Measurements from ENCODE around the gene TAAR2. TPM values are rescaled to one million over a fixed set of nuclear protein-coding genes. Genes with fewer than 3 reads are reported as not detected.

TAAR2 gene, protein sequence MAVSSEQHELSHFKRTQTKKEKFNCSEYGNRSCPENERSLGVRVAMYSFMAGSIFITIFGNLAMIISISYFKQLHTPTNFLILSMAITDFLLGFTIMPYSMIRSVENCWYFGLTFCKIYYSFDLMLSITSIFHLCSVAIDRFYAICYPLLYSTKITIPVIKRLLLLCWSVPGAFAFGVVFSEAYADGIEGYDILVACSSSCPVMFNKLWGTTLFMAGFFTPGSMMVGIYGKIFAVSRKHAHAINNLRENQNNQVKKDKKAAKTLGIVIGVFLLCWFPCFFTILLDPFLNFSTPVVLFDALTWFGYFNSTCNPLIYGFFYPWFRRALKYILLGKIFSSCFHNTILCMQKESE
- polyA plus RNA-seq (2012; ENCODE audit: low read depth, missing spikeins), result not detected

DNA sequence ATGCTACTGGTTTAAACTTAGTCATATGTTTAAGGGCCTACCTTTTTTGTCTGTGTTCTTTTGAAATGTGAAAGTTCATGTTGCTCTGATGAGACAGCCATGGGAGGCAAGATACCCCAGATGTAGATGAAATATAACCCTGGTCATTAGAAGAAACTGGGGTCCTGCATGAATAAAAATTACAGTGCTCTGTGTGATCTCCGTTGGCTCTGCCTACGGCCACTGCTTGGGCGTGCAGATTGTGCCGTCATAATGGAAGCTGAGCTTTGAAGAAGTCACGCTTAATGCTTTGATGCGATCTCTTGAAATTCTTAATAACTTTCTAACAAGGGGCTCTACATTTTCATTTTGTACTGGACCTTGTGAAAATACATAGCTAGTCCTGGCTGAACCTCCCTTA lies at the start of gene TAAR2:
TSS of gene TAAR2 (minus strand) at position 101 of the 400 bp plus-strand sequence. CDS start at position 101, 0 bp downstream.
- no peak for TF ChIP-seq TAF1 (IDR thresholded peaks at IDR 0.05; ENCODE audit: low read depth, low read length)
- no peak for TF ChIP-seq SPI1 (IDR thresholded peaks at IDR 0.05; ENCODE audit: low read depth, low read length)
- TF ChIP-seq POU2F2 (IDR thresholded peaks at IDR 0.05; ENCODE audit: low read depth, low read length), result no peak
- TF ChIP-seq POLR2AphosphoS5 (IDR thresholded peaks at IDR 0.05; ENCODE audit: low read depth, low read length), result no peak
- no peak for TF ChIP-seq POLR2A (IDR thresholded peaks at IDR 0.05; ENCODE audit: low read depth, low read length)
- no peak for TF ChIP-seq PAX5 (IDR thresholded peaks at IDR 0.05; ENCODE audit: insufficient read depth, low read length, severe bottlenecking)

DNA sequence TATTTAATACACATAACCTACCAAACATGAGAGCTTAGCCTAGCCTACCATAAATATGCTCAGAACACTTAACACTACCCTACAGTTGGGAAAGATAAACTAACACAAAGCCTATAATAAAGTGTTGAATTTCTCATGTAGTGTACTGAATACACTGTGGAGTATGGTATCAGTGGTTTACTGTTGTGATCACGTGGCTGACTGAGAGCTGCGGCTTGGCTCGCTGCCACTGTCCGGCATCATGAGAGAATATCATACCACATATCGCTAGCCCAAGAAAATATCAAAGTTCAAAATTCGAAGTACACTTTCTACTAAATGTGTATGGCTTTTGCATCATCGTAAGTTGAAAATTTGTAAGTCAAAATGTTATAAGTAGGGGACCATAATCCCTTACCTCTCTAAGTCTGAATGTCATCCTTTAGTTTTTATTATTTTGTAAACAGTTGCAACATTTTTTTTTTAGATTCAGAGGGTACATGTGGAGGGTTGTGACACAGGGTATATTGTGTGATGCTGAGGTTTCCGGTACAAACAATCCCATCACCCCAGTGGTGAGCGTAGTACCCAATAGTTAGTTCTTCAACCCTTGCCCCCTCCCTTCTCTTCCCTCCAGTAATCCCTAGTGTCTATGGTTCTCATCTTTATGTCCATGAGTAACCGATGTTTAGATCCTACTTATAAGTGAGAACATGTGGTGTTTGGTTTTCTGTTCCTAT lies 49.5 kb upstream of the TAAR2 start:
- DNase-seq (ENCODE audit: insufficient read length, low spot score) (no peak), FAIRE-seq (no peak)
- TF ChIP-seq POLR2AphosphoS5 (IDR thresholded peaks at IDR 0.05; ENCODE audit: low read depth, low read length) (no peak), TAF1 (IDR thresholded peaks at IDR 0.05; ENCODE audit: low read depth, low read length) (no peak), POU2F2 (IDR thresholded peaks at IDR 0.05; ENCODE audit: low read depth, low read length) (no peak), PAX5 (IDR thresholded peaks at IDR 0.05; ENCODE audit: insufficient read depth, low read length, severe bottlenecking) (no peak), SPI1 (IDR thresholded peaks at IDR 0.05; ENCODE audit: low read depth, low read length) (no peak), POLR2A (IDR thresholded peaks at IDR 0.05; ENCODE audit: low read depth, low read length) (no peak)

More for the DNA sequence above, at the start of gene TAAR2:
- FAIRE-seq, result no peak
- DNase-seq (ENCODE audit: insufficient read length, low spot score), result no peak

DNA sequence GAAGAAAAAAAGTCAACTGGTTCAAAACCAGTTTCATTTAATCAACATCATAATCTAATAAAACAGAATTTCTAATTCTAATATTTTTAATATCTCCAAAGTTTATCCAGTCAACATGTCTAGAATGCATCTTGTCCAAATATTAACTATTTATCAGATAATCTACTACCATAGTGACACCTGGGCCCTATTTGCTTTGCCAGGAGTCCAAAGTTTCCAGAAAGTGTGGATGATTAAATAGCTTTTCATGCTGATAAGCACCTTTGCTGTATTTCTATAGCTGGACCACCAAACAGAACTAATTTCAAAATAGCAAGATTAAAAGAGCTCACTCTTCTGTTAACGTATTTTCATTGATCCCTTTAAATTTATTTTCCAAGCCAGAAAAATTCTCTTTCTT lies 47.2 kb upstream of the TAAR2 start:
- no peak for DNase-seq (ENCODE audit: insufficient read length, low spot score)
- no peak for FAIRE-seq
- TF ChIP-seq POLR2A (IDR thresholded peaks at IDR 0.05; ENCODE audit: low read depth, low read length) (no peak), TAF1 (IDR thresholded peaks at IDR 0.05; ENCODE audit: low read depth, low read length) (no peak), POU2F2 (IDR thresholded peaks at IDR 0.05; ENCODE audit: low read depth, low read length) (no peak), SPI1 (IDR thresholded peaks at IDR 0.05; ENCODE audit: low read depth, low read length) (no peak)

DNA sequence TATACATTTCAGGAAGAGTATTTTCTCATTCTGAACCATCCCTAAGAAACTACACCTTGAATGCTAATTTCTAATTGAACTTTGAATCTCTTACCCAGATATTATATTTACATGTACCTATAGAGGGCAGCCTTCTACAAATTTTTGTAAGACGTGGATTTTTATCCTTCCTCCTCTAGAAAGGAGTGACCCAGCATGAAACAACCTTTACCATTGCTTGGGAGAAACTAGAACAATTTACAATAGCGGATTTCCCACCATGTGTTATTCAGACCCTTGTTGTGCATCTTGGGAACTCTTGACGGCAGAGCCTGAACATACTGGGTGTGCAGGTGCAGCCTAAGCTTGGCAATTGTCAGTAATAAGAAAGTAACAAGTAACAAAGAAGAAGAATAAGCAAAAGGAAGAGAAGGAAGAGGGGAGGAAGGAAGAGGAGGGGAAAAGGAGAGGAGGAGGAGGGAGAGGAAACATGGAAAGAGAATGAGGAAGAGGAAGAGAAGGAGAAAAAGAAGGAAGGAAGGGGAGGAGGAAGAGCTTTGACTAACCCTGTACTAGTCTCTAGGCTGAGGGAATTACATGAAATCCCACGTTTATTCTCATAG lies 45.7 kb upstream of the TAAR2 start:
- peak; percentile 55 for FAIRE-seq
- TF ChIP-seq SPI1 (IDR thresholded peaks at IDR 0.05; ENCODE audit: low read depth, low read length) (no peak), PAX5 (IDR thresholded peaks at IDR 0.05; ENCODE audit: insufficient read depth, low read length, severe bottlenecking) (no peak), TAF1 (IDR thresholded peaks at IDR 0.05; ENCODE audit: low read depth, low read length) (no peak), POU2F2 (IDR thresholded peaks at IDR 0.05; ENCODE audit: low read depth, low read length) (no peak), POLR2A (IDR thresholded peaks at IDR 0.05; ENCODE audit: low read depth, low read length) (no peak)
- no peak for DNase-seq (ENCODE audit: insufficient read length, low spot score)

DNA sequence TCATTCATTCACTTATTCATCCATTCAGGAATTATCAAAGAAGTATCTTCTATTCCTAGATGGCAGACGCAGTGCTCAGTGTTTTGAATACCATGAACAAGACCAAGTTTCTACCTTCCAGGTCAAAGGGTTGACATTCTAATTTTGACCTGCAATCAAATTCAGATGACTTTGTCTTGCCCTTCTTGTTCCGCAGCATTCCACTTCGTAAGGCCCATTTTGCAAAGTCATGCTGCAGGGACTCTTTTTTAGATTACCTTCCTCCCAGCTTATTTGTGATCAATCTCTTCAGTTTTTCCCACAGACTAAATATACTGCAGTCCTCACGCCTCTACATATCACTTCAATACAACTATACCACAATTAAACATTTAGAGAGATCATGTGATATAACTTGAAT lies 42.0 kb upstream of the TAAR2 start:
- FAIRE-seq, result no peak
- TF ChIP-seq POU2F2 (IDR thresholded peaks at IDR 0.05; ENCODE audit: low read depth, low read length), result no peak
- no peak for TF ChIP-seq SPI1 (IDR thresholded peaks at IDR 0.05; ENCODE audit: low read depth, low read length)
- no peak for TF ChIP-seq POLR2AphosphoS5 (IDR thresholded peaks at IDR 0.05; ENCODE audit: low read depth, low read length)
- TF ChIP-seq PAX5 (IDR thresholded peaks at IDR 0.05; ENCODE audit: insufficient read depth, low read length, severe bottlenecking), result no peak
- no peak for TF ChIP-seq POLR2A (IDR thresholded peaks at IDR 0.05; ENCODE audit: low read depth, low read length)
- no peak for TF ChIP-seq TAF1 (IDR thresholded peaks at IDR 0.05; ENCODE audit: low read depth, low read length)
- no peak for DNase-seq (ENCODE audit: insufficient read length, low spot score)

DNA sequence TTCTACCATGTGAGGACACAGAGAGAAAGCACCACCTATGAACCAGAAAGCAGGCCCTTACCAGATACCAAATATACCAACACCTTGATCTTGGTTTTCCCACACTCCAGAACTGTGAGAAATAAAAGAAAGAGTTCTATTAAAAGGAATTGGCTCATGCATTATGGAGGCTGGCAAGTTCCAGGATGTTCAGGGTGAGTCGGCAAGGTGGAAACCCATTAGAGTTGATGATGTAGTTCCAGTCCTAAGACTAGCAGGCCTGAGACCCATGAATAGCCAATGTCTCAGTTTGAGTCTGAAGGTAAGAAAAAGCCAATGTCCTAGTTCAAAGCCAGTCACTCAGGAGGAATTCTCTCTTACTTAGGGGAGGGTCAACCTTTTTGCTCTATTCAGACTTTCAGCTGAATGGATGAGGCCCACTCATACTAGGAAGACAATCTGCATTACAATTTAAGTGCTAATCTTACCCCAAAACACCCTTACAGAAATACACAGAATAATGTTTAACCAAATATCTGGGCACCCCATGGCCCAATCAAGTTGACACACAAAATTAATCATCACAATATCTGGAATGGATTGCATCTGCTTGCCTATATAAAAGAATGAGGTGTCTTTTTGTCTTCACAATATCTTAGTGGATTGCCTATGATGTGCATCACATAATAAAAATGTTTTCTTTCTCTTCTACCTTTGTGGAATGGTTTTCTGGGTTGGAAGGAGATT lies 40.4 kb upstream of the TAAR2 start:
- TF ChIP-seq SPI1 (IDR thresholded peaks at IDR 0.05; ENCODE audit: low read depth, low read length) (no peak), POU2F2 (IDR thresholded peaks at IDR 0.05; ENCODE audit: low read depth, low read length) (no peak), POLR2A (IDR thresholded peaks at IDR 0.05; ENCODE audit: low read depth, low read length) (no peak), TAF1 (IDR thresholded peaks at IDR 0.05; ENCODE audit: low read depth, low read length) (no peak), PAX5 (IDR thresholded peaks at IDR 0.05; ENCODE audit: insufficient read depth, low read length, severe bottlenecking) (no peak), POLR2AphosphoS5 (IDR thresholded peaks at IDR 0.05; ENCODE audit: low read depth, low read length) (no peak)
- no peak for FAIRE-seq
- no peak for DNase-seq (ENCODE audit: insufficient read length, low spot score)

DNA sequence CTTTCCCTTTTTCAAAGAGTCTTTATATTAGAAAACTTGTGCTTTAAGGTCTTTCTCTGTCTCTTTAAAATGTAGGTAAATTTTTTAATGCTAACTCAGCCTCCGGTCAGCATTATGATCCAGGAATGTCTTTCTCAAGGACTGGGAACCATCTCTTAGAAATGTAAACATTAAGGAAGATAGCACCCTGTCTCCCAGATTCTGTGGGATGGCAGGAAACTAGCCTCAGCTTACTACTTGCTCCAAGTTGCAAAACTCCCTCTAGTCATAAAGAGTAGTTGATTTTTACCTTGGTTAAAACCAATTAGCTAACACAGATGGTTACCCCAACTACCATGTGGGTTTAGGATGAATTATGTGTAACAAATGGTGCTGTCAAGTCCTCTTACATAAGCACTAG lies 39.6 kb upstream of the TAAR2 start:
- DNase-seq (ENCODE audit: insufficient read length, low spot score) (no peak), FAIRE-seq (peak; percentile 26)
- TF ChIP-seq TAF1 (IDR thresholded peaks at IDR 0.05; ENCODE audit: low read depth, low read length), result no peak
- no peak for TF ChIP-seq POLR2A (IDR thresholded peaks at IDR 0.05; ENCODE audit: low read depth, low read length)
- TF ChIP-seq PAX5 (IDR thresholded peaks at IDR 0.05; ENCODE audit: insufficient read depth, low read length, severe bottlenecking), result no peak
- no peak for TF ChIP-seq POLR2AphosphoS5 (IDR thresholded peaks at IDR 0.05; ENCODE audit: low read depth, low read length)
- no peak for TF ChIP-seq POU2F2 (IDR thresholded peaks at IDR 0.05; ENCODE audit: low read depth, low read length)
- TF ChIP-seq SPI1 (IDR thresholded peaks at IDR 0.05; ENCODE audit: low read depth, low read length), result no peak

DNA sequence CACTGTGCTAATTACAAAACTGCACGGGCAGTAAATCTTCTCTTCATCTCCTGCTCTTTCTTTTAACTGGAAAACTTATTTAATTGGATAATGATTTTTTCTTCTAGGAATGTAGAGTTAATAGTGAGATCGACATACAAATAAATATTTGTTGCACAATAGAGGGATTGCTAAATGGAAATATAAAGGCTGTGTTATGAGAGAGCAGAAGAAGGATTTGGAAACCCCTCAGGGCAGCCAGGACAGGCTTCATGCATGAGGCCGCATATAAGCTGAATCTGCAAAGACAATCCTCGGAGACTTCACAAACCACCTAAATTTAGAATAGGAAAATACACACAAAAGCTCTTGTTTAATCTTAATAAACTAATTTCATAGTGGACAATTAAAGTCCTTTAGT lies 37.8 kb upstream of the TAAR2 start:
- FAIRE-seq (no peak), DNase-seq (ENCODE audit: insufficient read length, low spot score) (no peak)
- TF ChIP-seq TAF1 (IDR thresholded peaks at IDR 0.05; ENCODE audit: low read depth, low read length) (no peak), POLR2AphosphoS5 (IDR thresholded peaks at IDR 0.05; ENCODE audit: low read depth, low read length) (no peak), POLR2A (IDR thresholded peaks at IDR 0.05; ENCODE audit: low read depth, low read length) (no peak), POU2F2 (IDR thresholded peaks at IDR 0.05; ENCODE audit: low read depth, low read length) (no peak), PAX5 (IDR thresholded peaks at IDR 0.05; ENCODE audit: insufficient read depth, low read length, severe bottlenecking) (no peak), SPI1 (IDR thresholded peaks at IDR 0.05; ENCODE audit: low read depth, low read length) (no peak)
